Small intestine (tissue), 7 donors: ENCODE measurements around the gene ARHGEF4. TPM values are rescaled to one million over a fixed set of nuclear protein-coding genes. Genes with fewer than 3 reads are reported as not detected.

Experiments used
- DNase-seq, 2 donors: peaks; one replicate each; pipeline versions ENCODE4 v3.0.0 to v3.0.0-alpha.2; 2013
- FAIRE-seq: peaks from 2 replicates; lab custom pipeline; 2012; peaks lifted over from hg19 to GRCh38; lab: Jason Lieb, UNC
- H3K27ac ChIP-seq, 3 donors: one replicate each; pipeline ENCODE4 v1.5.1; 2013; ENCODE audit warnings: low read length in 2 of 3, mild to moderate bottlenecking in 2 of 3, control low read depth in 1 of 3, inconsistent platforms in 1 of 3, low read depth in 1 of 3, moderate library complexity in 1 of 3
- H3K27me3 ChIP-seq, 3 donors: one replicate each; pipeline ENCODE4 v1.6.1; 2013; ENCODE audit warnings: low read length in 3 of 3, inconsistent platforms in 1 of 3; ENCODE audit not compliant: control insufficient read depth in 3 of 3, insufficient read depth in 3 of 3
- H3K36me3 ChIP-seq, 3 donors: one replicate each; pipeline ENCODE4 v1.6.1; 2013; ENCODE audit warnings: low read length in 3 of 3, inconsistent platforms in 1 of 3, low read depth in 1 of 3, mild to moderate bottlenecking in 1 of 3, moderate library complexity in 1 of 3; ENCODE audit not compliant: control insufficient read depth in 3 of 3, insufficient read depth in 2 of 3
- H3K4me1 ChIP-seq, 3 donors: one replicate each; pipeline ENCODE4 v1.6.1; 2013; ENCODE audit warnings: low read length in 2 of 3, inconsistent platforms in 1 of 3, low read depth in 1 of 3, mild to moderate bottlenecking in 1 of 3, moderate library complexity in 1 of 3; ENCODE audit not compliant: control insufficient read depth in 3 of 3, insufficient read depth in 2 of 3
- H3K4me3 ChIP-seq, 3 donors: one replicate each; pipeline ENCODE4 v1.5.1; 2013; ENCODE audit warnings: low read length in 3 of 3, control low read depth in 1 of 3, inconsistent platforms in 1 of 3, low read depth in 1 of 3, mild to moderate bottlenecking in 1 of 3, moderate library complexity in 1 of 3
- H3K9me3 ChIP-seq, 2 donors: one replicate each; pipeline ENCODE4 v1.6.1; 2013; ENCODE audit warnings: low read depth in 1 of 2, low read length in 1 of 2; ENCODE audit not compliant: control insufficient read depth in 2 of 2, insufficient read depth in 1 of 2
- WGBS, 3 donors: extraction: QIAGEN DNeasy Blood & Tissue Kit; methylation state at CpG; one replicate each; pipeline ENCODE4 v1.1.7; 2013; 5-methylcytosine and 5-hydroxymethylcytosine counted together
- polyA plus RNA-seq, 4 donors: library from polyadenylated mRNA; stranded (reverse) in 3 of 4; unstranded in 1 of 4; fragments of 200-250 nt in 3 of 4; fragments of 120-200 nt in 1 of 4; gene quantifications; one replicate each; pipeline versions ENCODE4 v1.2.1 to v1.2.3, GENCODE V29; 2013
- donor health status: healthy with polysubstance abuse.
- donor health status: control.
- donor health status: control.
- donor health status: Bipolar disorder and iron deficiency.
- donor health status: healthy.

ARHGEF4 gene
- polyA plus RNA-seq, 4 donors = 0.22 to 2.8 (median 0.83) TPM; not detected in 1

DNA sequence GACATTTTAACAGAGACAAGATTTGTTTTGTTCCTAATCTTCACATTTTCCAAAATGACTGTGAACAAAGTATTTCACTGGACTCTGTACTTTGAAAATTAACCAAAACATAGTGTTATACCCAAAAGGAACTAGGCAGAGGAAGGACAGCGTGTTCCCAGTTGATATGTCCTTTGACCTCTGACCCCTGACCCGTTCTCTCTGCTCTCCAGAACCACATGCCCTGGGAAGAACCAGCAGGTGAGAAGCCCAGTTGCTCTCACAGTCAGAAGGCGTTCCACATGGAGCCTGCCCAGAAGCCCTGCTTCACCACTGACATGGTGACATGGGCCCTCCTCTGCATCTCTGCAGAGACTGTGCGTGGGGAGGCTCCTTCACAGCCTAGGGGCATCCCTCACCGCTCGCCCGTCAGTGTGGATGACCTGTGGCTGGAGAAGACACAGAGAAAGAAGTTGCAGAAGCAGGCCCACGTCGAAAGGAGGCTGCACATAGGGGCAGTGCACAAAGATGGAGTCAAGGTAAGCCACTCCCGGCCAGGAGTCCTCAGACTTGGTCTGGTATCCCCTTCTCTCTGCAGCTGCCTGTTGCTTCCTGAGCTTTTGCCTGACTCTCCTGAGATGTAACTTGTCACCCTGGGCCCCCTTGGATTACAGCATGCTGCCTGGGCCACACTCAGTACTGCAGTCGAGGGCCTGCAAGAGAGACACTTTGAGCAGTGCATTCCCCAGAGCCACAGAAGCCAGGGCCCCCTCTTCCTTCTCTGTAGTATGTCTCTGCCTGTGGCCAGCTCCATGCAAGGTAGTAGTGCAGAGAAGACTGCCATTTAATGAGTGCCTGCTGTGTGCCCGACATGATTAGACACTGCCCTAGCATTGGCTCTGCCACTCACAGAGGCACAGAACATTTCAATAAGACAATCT lies 94.3 kb downstream of the ARHGEF4 start:
- DNase-seq (no peak), FAIRE-seq (no peak)
- Histone ChIP-seq H3K27me3 (peaks cover 0 to 3% (median 2%) of the 10 kb centered on the region in 3 donors), H3K4me3 (no peak overlapping the region), H3K27ac (no peak overlapping the region), H3K4me1 (no peaks in the 10 kb centered on the region), H3K9me3 (peaks cover 2 to 4% of the 10 kb centered on the region in 2 donors), H3K36me3 (no peaks in the 10 kb centered on the region)
- WGBS, 3 donors = 74 to 82% (median 74%) methylated on average over 12 of the region's 12 CpGs

DNA sequence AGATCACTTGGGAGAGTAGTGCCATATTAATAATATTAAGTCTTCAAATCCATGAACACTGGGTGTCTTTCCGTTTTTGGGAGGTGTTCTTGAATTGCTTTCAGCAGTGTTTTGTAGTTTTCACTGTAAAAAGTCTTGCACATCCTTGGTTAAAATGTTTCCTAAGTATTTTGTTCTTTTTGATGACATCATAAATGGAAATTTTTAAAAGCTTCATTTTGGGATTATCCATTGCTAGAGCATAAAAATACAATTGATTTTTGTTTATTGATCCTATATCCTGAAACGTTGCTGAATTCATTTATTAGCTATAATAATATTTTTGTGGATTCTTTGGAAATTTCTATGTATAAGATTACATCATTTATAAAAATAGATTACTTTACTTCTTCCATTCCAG lies 96.8 kb downstream of the ARHGEF4 start:
- FAIRE-seq (no peak), DNase-seq (no peak)
- WGBS, 3 donors = 36 to 55% (median 38%) methylated on average over 2 of the region's 2 CpGs
- H3K27me3 ChIP-seq = peaks cover 0 to 2% (median 0%) of the 10 kb centered on the region in 3 donors
- H3K27ac ChIP-seq = no peak overlapping the region
- H3K4me3 ChIP-seq = no peak overlapping the region
- H3K4me1 ChIP-seq = no peaks in the 10 kb centered on the region
- no peaks in the 10 kb centered on the region for H3K36me3 ChIP-seq
- peaks cover 0 to 4% of the 10 kb centered on the region in 2 donors for H3K9me3 ChIP-seq

DNA sequence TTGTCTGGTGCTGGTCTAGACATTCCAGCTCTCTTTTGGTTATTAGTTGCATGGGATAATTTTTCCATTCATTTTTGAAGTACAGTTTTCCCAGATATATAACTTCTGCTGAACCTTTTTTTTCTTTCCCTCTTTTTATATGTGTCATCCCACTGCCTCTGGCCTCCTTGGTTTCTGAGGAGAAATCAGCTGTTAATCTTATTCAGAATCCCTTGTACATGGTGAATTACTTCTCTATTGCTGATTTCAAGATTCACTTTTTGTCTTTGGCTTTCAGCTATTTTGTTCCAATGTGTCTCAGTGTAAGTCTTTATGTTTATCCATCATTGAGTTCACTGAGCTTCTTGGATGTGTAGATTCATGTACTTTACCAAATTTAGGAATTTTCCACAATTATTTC lies 99.7 kb downstream of the ARHGEF4 start:
- Histone ChIP-seq H3K4me1 (no peaks in the 10 kb centered on the region), H3K4me3 (no peak overlapping the region), H3K9me3 (peaks cover 0 to 4% of the 10 kb centered on the region in 2 donors), H3K27me3 (no peaks in the 10 kb centered on the region), H3K36me3 (no peaks in the 10 kb centered on the region), H3K27ac (no peak overlapping the region)
- FAIRE-seq (no peak), DNase-seq (no peak)

DNA sequence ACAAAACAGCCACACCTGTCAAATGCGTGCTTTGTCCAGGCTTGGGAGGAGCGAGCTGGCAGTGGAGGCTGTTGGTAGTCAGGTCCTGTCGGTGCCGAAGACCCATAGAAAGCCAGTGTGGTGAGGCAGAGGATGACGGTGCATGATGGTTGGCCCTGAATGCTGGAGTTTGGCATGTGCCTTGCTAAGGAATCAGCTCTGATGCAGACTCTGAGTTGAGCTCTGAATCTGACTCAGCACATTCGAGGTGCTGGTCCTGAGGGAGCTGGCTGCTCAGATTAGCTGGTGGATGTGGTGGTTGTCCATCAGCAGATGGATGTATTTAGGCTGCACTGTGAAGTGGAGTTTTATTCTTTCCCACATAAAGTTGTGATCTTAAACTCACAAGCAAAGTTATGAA lies 111.3 kb downstream of the ARHGEF4 start:
- DNase-seq (no peak), FAIRE-seq (no peak)
- 79 to 82% (median 81%) methylated on average over 6 of the region's 6 CpGs for WGBS, 3 donors
- no peak overlapping the region for H3K27ac ChIP-seq
- H3K27me3 ChIP-seq = no peaks in the 10 kb centered on the region
- no peaks in the 10 kb centered on the region for H3K36me3 ChIP-seq
- H3K4me3 ChIP-seq = no peak overlapping the region
- peaks cover 0 to 10% of the 10 kb centered on the region in 2 donors for H3K9me3 ChIP-seq
- no peaks in the 10 kb centered on the region for H3K4me1 ChIP-seq

DNA sequence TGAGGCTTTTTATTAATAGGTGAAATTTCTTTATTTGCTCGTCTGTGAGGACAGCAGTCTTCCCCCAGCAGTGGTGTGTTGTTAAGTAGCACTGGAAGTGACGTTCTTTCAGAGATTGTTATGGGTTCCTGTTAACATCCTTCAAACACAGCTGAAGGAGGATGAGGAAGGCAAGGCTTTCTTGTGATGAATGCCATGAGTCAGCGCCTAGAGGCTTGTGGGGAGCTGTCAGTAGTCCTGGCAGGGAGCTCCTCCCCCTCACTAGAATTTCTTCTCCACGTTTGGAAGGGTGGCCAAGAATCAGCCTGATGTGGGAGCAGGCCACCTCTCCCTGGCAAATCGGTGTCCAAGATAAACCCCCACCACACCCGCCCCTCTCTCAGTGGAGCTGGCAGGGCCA lies 113.2 kb downstream of the ARHGEF4 start:
- FAIRE-seq (no peak), DNase-seq (no peak)
- Histone ChIP-seq H3K36me3 (no peaks in the 10 kb centered on the region), H3K27ac (no peak overlapping the region), H3K4me3 (no peak overlapping the region), H3K4me1 (no peaks in the 10 kb centered on the region), H3K9me3 (peaks cover 0 to 7% of the 10 kb centered on the region in 2 donors), H3K27me3 (no peaks in the 10 kb centered on the region)
- WGBS, 3 donors = 69 to 76% (median 69%) methylated on average over 6 of the region's 6 CpGs

DNA sequence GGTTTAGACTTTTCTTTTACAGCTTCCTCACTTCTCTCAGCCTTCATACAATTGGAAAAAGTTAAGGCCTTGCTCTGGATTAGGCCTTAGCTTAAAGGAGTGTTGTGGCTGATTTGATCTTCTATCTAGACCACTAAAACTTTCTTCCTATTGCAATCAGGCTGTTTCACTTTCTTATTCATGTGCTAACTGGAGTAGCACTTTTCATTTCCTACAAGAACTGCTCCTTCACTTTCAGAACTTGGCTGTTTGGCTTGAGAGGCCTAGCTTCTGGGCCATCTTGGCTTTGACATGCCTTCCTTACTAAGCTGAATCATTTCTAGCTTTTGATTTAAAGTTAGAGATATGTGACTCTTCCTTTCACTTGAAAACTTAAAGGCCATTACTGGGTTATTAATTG lies 114.3 kb downstream of the ARHGEF4 start:
- H3K4me3 ChIP-seq = no peak overlapping the region
- H3K36me3 ChIP-seq = no peaks in the 10 kb centered on the region
- peaks cover 0 to 8% of the 10 kb centered on the region in 2 donors for H3K9me3 ChIP-seq
- no peak for FAIRE-seq
- no peaks in the 10 kb centered on the region for H3K27me3 ChIP-seq
- no peaks in the 10 kb centered on the region for H3K4me1 ChIP-seq
- H3K27ac ChIP-seq = no peak overlapping the region
- DNase-seq = no peak

DNA sequence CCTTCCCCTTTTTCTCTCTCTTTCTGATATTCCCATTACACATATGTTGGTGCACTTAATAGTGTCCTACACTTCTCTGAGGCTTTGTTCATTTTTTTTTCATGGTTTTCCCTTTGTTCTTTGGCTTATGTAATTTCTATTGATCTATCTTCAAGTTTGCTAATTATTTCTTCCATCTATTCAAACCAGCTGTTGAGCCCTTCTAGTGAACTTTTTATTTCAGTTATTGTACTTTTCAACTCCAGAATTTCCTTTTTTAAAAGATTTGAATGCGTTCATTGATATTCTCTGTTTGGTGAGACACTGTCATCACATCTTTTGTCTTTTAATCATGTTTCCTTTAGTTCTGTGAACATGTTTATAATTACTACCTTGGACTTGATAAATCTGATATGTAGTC lies 118.2 kb downstream of the ARHGEF4 start:
- Histone ChIP-seq H3K27me3 (peaks cover 0 to 1% (median 0%) of the 10 kb centered on the region in 3 donors), H3K9me3 (peaks cover 0 to 8% of the 10 kb centered on the region in 2 donors), H3K4me3 (no peak overlapping the region), H3K27ac (no peak overlapping the region), H3K36me3 (no peaks in the 10 kb centered on the region), H3K4me1 (no peaks in the 10 kb centered on the region)
- DNase-seq = no peak
- WGBS, 3 donors = 84 to 93% (median 91%) methylated on average over 1 of the region's 1 CpG
- FAIRE-seq = no peak

DNA sequence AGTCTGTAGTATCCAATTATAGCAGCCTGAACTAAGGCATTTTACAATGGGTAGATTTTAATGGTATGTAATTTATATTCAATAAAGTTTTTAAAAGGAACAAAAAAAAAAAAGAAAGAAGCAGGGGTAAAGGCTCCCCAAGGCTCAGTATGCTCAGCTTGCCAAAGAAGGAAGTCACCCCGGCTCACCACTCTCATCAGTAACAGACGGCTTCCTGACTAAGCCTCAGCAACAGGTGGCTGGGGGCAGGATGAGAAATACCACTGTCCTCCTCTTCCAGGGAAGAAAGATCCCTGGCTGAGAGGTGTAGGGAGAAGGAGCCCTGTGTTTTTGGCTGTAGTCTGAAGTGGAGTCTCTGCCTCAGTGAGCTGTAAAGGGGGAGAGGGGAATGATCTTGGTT lies 121.2 kb downstream of the ARHGEF4 start:
- 26 to 67% (median 64%) methylated on average over 2 of the region's 2 CpGs for WGBS, 3 donors
- Histone ChIP-seq H3K4me3 (no peak overlapping the region), H3K27me3 (peaks cover 0 to 20% (median 6%) of the 10 kb centered on the region in 3 donors), H3K4me1 (no peaks in the 10 kb centered on the region), H3K36me3 (no peaks in the 10 kb centered on the region), H3K9me3 (peaks cover 0 to 8% of the 10 kb centered on the region in 2 donors), H3K27ac (no peak overlapping the region)
- FAIRE-seq = no peak
- no peak for DNase-seq
